Breast epithelium (tissue), 3 donors: ENCODE measurements around the gene ATP23.

Experiments
- POLR2A ChIP-seq: fragments of 450-650 bp; IDR thresholded peaks from one replicate; pipeline ENCODE4 v1.6.1; 2016; ENCODE audit warnings: antibody characterized with exemption, mild to moderate bottlenecking, moderate library complexity
- TF ChIP-seq, protein P1 (sequence below), 3 donors: fragments of 450-650 bp; IDR thresholded peaks; one replicate each; pipeline ENCODE4 v1.5.1; 2016 to 2017; ENCODE audit warnings: antibody characterized with exemption in 3 of 3, mild to moderate bottlenecking in 3 of 3, moderate library complexity in 3 of 3

DNA sequence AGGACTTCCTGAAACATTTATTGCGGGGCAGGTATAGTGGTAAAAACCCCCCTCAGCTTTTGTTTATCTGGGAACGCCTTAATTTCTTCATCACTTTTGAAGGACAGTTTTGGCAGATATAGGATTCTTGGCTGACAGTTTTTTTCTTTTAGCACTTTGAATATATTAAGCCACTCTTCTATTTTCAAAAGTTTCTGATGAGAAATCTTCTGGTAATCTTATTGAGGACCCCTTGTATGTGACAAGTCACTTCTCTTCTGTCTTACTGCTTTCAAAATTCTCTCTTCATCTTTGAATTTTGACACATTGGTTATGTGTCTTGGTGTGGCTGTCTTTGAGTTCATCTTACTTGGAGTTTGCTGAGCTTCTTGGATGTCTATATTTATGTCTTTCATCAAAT lies 59.1 kb downstream of the ATP23 start:
- no peak for TF ChIP-seq POLR2A
- TF ChIP-seq, protein P1, sequence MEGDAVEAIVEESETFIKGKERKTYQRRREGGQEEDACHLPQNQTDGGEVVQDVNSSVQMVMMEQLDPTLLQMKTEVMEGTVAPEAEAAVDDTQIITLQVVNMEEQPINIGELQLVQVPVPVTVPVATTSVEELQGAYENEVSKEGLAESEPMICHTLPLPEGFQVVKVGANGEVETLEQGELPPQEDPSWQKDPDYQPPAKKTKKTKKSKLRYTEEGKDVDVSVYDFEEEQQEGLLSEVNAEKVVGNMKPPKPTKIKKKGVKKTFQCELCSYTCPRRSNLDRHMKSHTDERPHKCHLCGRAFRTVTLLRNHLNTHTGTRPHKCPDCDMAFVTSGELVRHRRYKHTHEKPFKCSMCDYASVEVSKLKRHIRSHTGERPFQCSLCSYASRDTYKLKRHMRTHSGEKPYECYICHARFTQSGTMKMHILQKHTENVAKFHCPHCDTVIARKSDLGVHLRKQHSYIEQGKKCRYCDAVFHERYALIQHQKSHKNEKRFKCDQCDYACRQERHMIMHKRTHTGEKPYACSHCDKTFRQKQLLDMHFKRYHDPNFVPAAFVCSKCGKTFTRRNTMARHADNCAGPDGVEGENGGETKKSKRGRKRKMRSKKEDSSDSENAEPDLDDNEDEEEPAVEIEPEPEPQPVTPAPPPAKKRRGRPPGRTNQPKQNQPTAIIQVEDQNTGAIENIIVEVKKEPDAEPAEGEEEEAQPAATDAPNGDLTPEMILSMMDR (IDR thresholded peaks at IDR 0.05), result no peak
